MM.1S (cell line): ENCODE data around the gene UNC13C.

Source experiments
- DNase-seq: peaks from one replicate; pipeline ENCODE4 v3.0.0-alpha.2; 2015
- H2AFZ ChIP-seq: fragments of 300-600 bp; sonication (generic); 2 replicates; pipeline ENCODE4 v1.6.0; 2016; ENCODE audit warnings: antibody characterized with exemption, low read length
- H3F3A ChIP-seq: fragments of 300-600 bp; sonication (generic); 2 replicates; pipeline ENCODE4 v1.6.1; 2016; ENCODE audit warnings: mild to moderate bottlenecking, antibody characterized with exemption, low read length, moderate library complexity, mixed read lengths; ENCODE audit not compliant: insufficient read depth
- H3K27ac ChIP-seq: fragments of 300-600 bp; sonication (generic); 2 replicates; pipeline ENCODE4 v1.5.1; 2016; ENCODE audit warnings: mild to moderate bottlenecking, low read length
- H3K27me3 ChIP-seq: fragments of 300-600 bp; sonication (generic); replicated peaks from 2 replicates; pipeline ENCODE4 v1.6.0; 2016; ENCODE audit warnings: low read length; ENCODE audit not compliant: insufficient read depth
- H3K36me3 ChIP-seq: fragments of 300-600 bp; sonication (generic); replicated peaks from 2 replicates; pipeline ENCODE4 v1.6.1; 2016; ENCODE audit warnings: mild to moderate bottlenecking, low read length, mixed read lengths; ENCODE audit not compliant: insufficient read depth
- H3K4me1 ChIP-seq: fragments of 300-600 bp; sonication (generic); 2 replicates; pipeline ENCODE4 v1.6.1; 2016; ENCODE audit warnings: low read length, mixed read lengths
- H3K4me2 ChIP-seq: fragments of 300-600 bp; sonication (generic); 2 replicates; pipeline ENCODE4 v1.6.0; 2016; ENCODE audit warnings: low read depth, low read length
- H3K4me3 ChIP-seq: fragments of 300-600 bp; sonication (generic); 2 replicates; pipeline ENCODE4 v1.5.1; 2016; ENCODE audit warnings: low read length, mixed read lengths
- H3K79me2 ChIP-seq: fragments of 300-600 bp; sonication (generic); 2 replicates; pipeline ENCODE4 v1.6.1; 2016; ENCODE audit warnings: mixed run types, low read length, mixed read lengths
- H3K9ac ChIP-seq: fragments of 300-600 bp; sonication (generic); 2 replicates; pipeline ENCODE4 v1.6.1; 2016; ENCODE audit warnings: low read length, mixed read lengths
- H3K9me2 ChIP-seq: fragments of 300-600 bp; sonication (generic); replicated peaks from 2 replicates; pipeline ENCODE4 v1.6.1; 2016; ENCODE audit warnings: mild to moderate bottlenecking, low read length, mixed read lengths; ENCODE audit not compliant: insufficient read depth
- H3K9me3 ChIP-seq: fragments of 300-600 bp; sonication (generic); replicated peaks from 2 replicates; pipeline ENCODE4 v1.6.1; 2016; ENCODE audit warnings: mild to moderate bottlenecking, low read length, mixed read lengths; ENCODE audit not compliant: insufficient read depth
- H4K20me1 ChIP-seq: fragments of 300-600 bp; sonication (generic); 2 replicates; pipeline ENCODE4 v1.6.1; 2016; ENCODE audit warnings: mild to moderate bottlenecking, low read length, moderate library complexity, mixed read lengths; ENCODE audit not compliant: insufficient read depth
- CTCF ChIP-seq: fragments of 300-600 bp; sonication (generic); IDR thresholded peaks from 2 replicates; pipeline ENCODE4 v1.5.1; 2016; ENCODE audit warnings: antibody characterized with exemption, low read length, mixed read lengths
- EZH2 ChIP-seq: fragments of 300-600 bp; sonication (generic); optimal IDR thresholded peaks from 2 replicates; pipeline ENCODE3; 2017; ENCODE audit warnings: low read depth, mild to moderate bottlenecking, antibody characterized with exemption, low read length, mixed read lengths
- EZH2phosphoT487 ChIP-seq: fragments of 300-600 bp; sonication (generic); IDR thresholded peaks from 2 replicates; pipeline ENCODE4 v1.6.1; 2018; ENCODE audit warnings: antibody characterized with exemption, low read length

Gene UNC13C

GRCh38 chr15:54560417-54560816 is 582.2 kb downstream of the UNC13C start:
- H3K27ac ChIP-seq = no peak overlapping the region
- no peaks in the 10 kb centered on the region for H3K79me2 ChIP-seq
- H3K9ac ChIP-seq = no peak overlapping the region
- 0 out of 2 replicates have a peak, but pooled peaks cover 4% of the 10 kb centered on the region for H3K4me1 ChIP-seq
- H3K4me3 ChIP-seq = no peak overlapping the region
- peaks cover 2% of the 10 kb centered on the region; the same call in 1 of the 2 replicates for H3F3A ChIP-seq
- no peak for DNase-seq
- TF ChIP-seq EZH2 = no peak
- no peak for TF ChIP-seq CTCF
- no peak for TF ChIP-seq EZH2phosphoT487
- H3K27me3 ChIP-seq = no peaks in the 10 kb centered on the region
- no peaks in the 10 kb centered on the region for H3K36me3 ChIP-seq
- no peaks in the 10 kb centered on the region for H3K9me2 ChIP-seq
- no peak overlapping the region for H3K4me2 ChIP-seq
- H4K20me1 ChIP-seq = no peaks in the 10 kb centered on the region
- H2AFZ ChIP-seq = no peak overlapping the region
- H3K9me3 ChIP-seq = no peaks in the 10 kb centered on the region

- H3K4me2 ChIP-seq = 0 out of 2 replicates have a peak overlapping the region, but pooled peaks have one; percentile 1
- no peak overlapping the region for H3K4me3 ChIP-seq
- no peaks in the 10 kb centered on the region for H3K9me2 ChIP-seq
- H3K27me3 ChIP-seq = no peaks in the 10 kb centered on the region
- no peak overlapping the region for H3K9ac ChIP-seq
- H4K20me1 ChIP-seq = no peaks in the 10 kb centered on the region
- no peak for DNase-seq
- no peaks in the 10 kb centered on the region for H3K4me1 ChIP-seq
- no peak overlapping the region for H3K27ac ChIP-seq
- no peaks in the 10 kb centered on the region for H3F3A ChIP-seq
- TF ChIP-seq CTCF = no peak
- no peak for TF ChIP-seq EZH2phosphoT487
- TF ChIP-seq EZH2 = no peak
- no peak overlapping the region for H2AFZ ChIP-seq
- no peaks in the 10 kb centered on the region for H3K9me3 ChIP-seq
- no peaks in the 10 kb centered on the region for H3K36me3 ChIP-seq
- no peaks in the 10 kb centered on the region for H3K79me2 ChIP-seq
Measured at GRCh38 chr15:54564166-54564565, 585.9 kb downstream of the UNC13C start.

GRCh38 chr15:54566654-54567053 is 588.4 kb downstream of the UNC13C start:
- H4K20me1 ChIP-seq = no peaks in the 10 kb centered on the region
- H3K9ac ChIP-seq = no peak overlapping the region
- no peaks in the 10 kb centered on the region for H3K36me3 ChIP-seq
- H3K27ac ChIP-seq = no peak overlapping the region
- no peaks in the 10 kb centered on the region for H3K4me1 ChIP-seq
- H2AFZ ChIP-seq = no peak overlapping the region
- DNase-seq = no peak
- no peaks in the 10 kb centered on the region for H3F3A ChIP-seq
- no peak overlapping the region for H3K4me3 ChIP-seq
- no peaks in the 10 kb centered on the region for H3K9me3 ChIP-seq
- no peak overlapping the region for H3K4me2 ChIP-seq
- H3K27me3 ChIP-seq = no peaks in the 10 kb centered on the region
- H3K9me2 ChIP-seq = no peaks in the 10 kb centered on the region
- TF ChIP-seq EZH2phosphoT487 (no peak), EZH2 (no peak), CTCF (no peak)
- no peaks in the 10 kb centered on the region for H3K79me2 ChIP-seq
